Upper lobe of right lung (tissue), 1 donor: ENCODE data around the gene OR5C1. TPM values are rescaled to one million over a fixed set of nuclear protein-coding genes. Genes with fewer than 3 reads are reported as not detected.
"Not testable (repeated sequence)": the region's sequence is repeated elsewhere in the genome, so short reads cannot be mapped to it uniquely, and the experiment has no call there.

Experiments used
- ATAC-seq: fragments of 200-7000 bp; cut with Tn5 transposase; one replicate; pipeline ENCODE4 v1.9.1; 2020; ENCODE audit warnings: mild to moderate bottlenecking, moderate library complexity
- DNase-seq: peaks from one replicate; pipeline ENCODE4 v3.0.0-alpha.2; 2020
- H3K27ac ChIP-seq: fragments of 200-600 bp; one replicate; pipeline ENCODE4 v1.8.0; 2022
- H3K27me3 ChIP-seq: fragments of 200-600 bp; one replicate; pipeline ENCODE4 v1.8.0; 2022; ENCODE audit warnings: mild to moderate bottlenecking
- H3K36me3 ChIP-seq: fragments of 200-600 bp; one replicate; pipeline ENCODE4 v1.8.0; 2022
- H3K4me1 ChIP-seq: fragments of 200-600 bp; one replicate; pipeline ENCODE4 v1.8.0; 2022
- H3K4me3 ChIP-seq: fragments of 200-600 bp; one replicate; pipeline ENCODE4 v1.8.0; 2022; ENCODE audit warnings: mild to moderate bottlenecking
- H3K9me3 ChIP-seq: fragments of 200-600 bp; one replicate; pipeline ENCODE4 v1.8.0; 2022
- intact Hi-C: fragments of 100-400 bp; cut with DNase I; formaldehyde crosslinking; loops from one replicate; pipeline ENCODE4 v1.11.0; 2022
- total RNA-seq: library from RNA; stranded (reverse); fragmentation: NEBNext Ultra II Directional; extraction: Animal tissue kit (Norgen Biotek cat#: 25700); gene quantifications from one replicate; pipeline ENCODE4 v1.2.1, GENCODE V29; 2021
- TF ChIP-seq, protein P1 (sequence below): fragments of 200-600 bp; IDR thresholded peaks from one replicate; pipeline ENCODE4 v1.8.0; 2022; ENCODE audit warnings: antibody characterized with exemption
- donor health status: DM: no; HTN: yes; CAD: no; lungs with severe emphysema.

The OR5C1 gene
- total RNA-seq, 1 donor from 2014 or later: not detected

DNA sequence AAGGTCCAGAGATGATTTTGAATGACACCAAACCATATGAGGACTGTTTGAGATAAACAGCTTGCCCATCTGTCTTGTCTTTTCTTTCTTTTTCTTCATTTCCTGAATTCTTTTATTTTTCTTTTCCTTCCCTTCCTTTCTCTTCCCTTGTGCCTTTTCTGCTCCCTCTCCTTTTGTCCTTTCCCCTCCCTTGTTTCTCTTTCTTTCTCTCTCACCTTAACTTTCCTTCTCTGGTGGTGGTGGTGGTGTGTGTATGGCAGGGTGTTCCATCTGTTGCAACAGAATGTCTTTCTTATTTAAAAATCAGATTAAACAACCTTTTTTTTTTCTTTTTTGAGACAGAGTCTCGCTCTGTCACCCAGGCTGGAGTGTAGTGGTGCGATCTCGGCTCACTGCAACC lies 43.5 kb downstream of the OR5C1 start:
- Histone ChIP-seq H3K4me1 (peaks cover 3% of the 10 kb centered on the region), H3K27ac (no peak overlapping the region), H3K4me3 (no peak overlapping the region)

DNA sequence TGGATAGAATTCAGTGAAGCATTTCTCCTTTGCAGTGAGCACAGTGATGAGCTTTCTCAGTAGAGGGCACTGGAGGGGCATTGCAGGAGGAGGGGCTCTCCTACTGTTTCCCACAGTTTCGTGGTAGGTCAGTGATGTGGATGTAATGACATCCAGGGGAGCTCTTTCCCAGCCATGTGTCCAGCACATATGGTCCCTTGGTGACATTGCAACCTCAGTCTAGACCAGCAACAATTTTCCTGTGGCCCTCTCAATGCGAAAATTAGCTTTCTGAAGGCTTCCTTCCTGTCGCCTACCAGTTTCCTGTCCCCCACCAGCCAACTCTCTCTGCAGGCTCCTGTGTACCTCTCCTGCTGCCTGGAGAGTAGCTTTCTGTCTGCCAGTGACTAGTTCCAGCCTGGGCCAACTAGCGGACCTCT lies 46.6 kb downstream of the OR5C1 start:
- intact Hi-C loops: no loop called here
- no peak for DNase-seq
- TF ChIP-seq, protein P1, sequence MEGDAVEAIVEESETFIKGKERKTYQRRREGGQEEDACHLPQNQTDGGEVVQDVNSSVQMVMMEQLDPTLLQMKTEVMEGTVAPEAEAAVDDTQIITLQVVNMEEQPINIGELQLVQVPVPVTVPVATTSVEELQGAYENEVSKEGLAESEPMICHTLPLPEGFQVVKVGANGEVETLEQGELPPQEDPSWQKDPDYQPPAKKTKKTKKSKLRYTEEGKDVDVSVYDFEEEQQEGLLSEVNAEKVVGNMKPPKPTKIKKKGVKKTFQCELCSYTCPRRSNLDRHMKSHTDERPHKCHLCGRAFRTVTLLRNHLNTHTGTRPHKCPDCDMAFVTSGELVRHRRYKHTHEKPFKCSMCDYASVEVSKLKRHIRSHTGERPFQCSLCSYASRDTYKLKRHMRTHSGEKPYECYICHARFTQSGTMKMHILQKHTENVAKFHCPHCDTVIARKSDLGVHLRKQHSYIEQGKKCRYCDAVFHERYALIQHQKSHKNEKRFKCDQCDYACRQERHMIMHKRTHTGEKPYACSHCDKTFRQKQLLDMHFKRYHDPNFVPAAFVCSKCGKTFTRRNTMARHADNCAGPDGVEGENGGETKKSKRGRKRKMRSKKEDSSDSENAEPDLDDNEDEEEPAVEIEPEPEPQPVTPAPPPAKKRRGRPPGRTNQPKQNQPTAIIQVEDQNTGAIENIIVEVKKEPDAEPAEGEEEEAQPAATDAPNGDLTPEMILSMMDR: peak; percentile 13

More for the DNA sequence above, 43.5 kb downstream of the OR5C1 start:
- Histone ChIP-seq H3K36me3 (no peaks in the 10 kb centered on the region), H3K9me3 (no peaks in the 10 kb centered on the region), H3K27me3 (no peaks in the 10 kb centered on the region)
- DNase-seq (no peak), ATAC-seq (no peak)
- TF ChIP-seq, protein P1: no peak
- intact Hi-C loops: no loop called here

DNA sequence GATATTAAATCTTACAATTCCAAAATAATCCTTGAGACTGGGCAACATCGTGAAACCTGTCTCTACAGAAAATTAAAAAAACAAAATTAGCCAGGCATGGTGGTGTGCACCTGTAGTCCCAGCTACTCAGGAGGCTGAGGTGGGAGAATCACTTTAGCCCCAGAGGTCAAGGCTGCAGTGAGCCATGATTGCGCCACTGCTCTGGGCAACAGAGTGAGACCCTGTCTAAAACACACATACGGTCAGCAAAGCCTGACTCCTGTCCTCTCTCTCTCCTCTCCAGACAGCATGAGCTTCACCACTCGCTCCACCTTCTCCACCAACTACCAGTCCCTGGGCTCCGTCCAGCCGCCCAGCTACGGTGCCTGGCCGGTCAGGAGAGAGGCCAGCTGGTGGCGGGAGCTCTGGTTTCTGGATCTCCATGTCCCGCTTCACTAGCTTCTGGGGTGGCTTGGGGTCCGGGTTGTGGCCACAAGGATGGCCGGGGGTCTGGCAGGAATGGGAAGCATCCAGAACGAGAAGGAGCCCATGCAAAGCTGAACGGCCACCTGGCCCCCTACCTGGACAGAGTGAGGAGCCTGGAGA lies 48.6 kb downstream of the OR5C1 start:
- no peaks in the 10 kb centered on the region for H3K36me3 ChIP-seq
- TF ChIP-seq, protein P1: no peak
- ATAC-seq (no peak), DNase-seq (no peak)
- no peaks in the 10 kb centered on the region for H3K4me1 ChIP-seq
- no peak overlapping the region for H3K27ac ChIP-seq
- intact Hi-C loops: no loop called here
- no peak overlapping the region for H3K4me3 ChIP-seq
- H3K27me3 ChIP-seq: no peaks in the 10 kb centered on the region
- no peaks in the 10 kb centered on the region for H3K9me3 ChIP-seq

More for the DNA sequence above, 46.6 kb downstream of the OR5C1 start:
- Histone ChIP-seq H3K4me3 (no peak overlapping the region), H3K9me3 (no peaks in the 10 kb centered on the region), H3K4me1 (no peaks in the 10 kb centered on the region), H3K27me3 (no peaks in the 10 kb centered on the region), H3K27ac (no peak overlapping the region), H3K36me3 (no peaks in the 10 kb centered on the region)
- no peak for ATAC-seq

GRCh38 chr9:122838441-122838840 lies 49.7 kb downstream of the OR5C1 start:
- H3K27me3 ChIP-seq, H3K9me3 ChIP-seq, H3K27ac ChIP-seq, H3K36me3 ChIP-seq, intact Hi-C loops, DNase-seq, H3K4me1 ChIP-seq, H3K4me3 ChIP-seq, ATAC-seq: not testable (repeated sequence)

Other genes with a start within 250 kb of the OR5C1 start
- gene OR1N2, start 235.8 kb upstream of the OR5C1 start, total RNA-seq: not detected
- not detected for gene OR1L8, start 205.5 kb upstream of the OR5C1 start, total RNA-seq
- not detected for gene OR1Q1, start 174.2 kb upstream of the OR5C1 start, total RNA-seq
- not detected for gene OR1B1, start 131.3 kb upstream of the OR5C1 start, total RNA-seq
- gene OR1L1, start 127.2 kb upstream of the OR5C1 start, total RNA-seq: not detected
- gene OR1L3, start 113.8 kb upstream of the OR5C1 start, total RNA-seq: not detected
- not detected for gene OR1L4, start 64.9 kb upstream of the OR5C1 start, total RNA-seq
- not detected for gene OR1L6, start 46.6 kb upstream of the OR5C1 start, total RNA-seq
- gene OR1K1, start 11.2 kb downstream of the OR5C1 start, total RNA-seq: not detected
- gene PDCL, start 39.7 kb downstream of the OR5C1 start, total RNA-seq: 24.2 TPM
- gene RC3H2, start 116.4 kb downstream of the OR5C1 start, total RNA-seq: 44.3 TPM
- 8.0 TPM for gene ZBTB6, start 124.4 kb downstream of the OR5C1 start, total RNA-seq
- 8.2 TPM for gene ZBTB26, start 142.6 kb downstream of the OR5C1 start, total RNA-seq
- gene RABGAP1, start 152.1 kb downstream of the OR5C1 start, total RNA-seq: 58.6 TPM
- gene GPR21, start 244.7 kb downstream of the OR5C1 start, total RNA-seq: 3.3 TPM